Measurements from ENCODE around the gene CDKN2D. TPM values are rescaled to one million over a fixed set of nuclear protein-coding genes. Genes with fewer than 3 reads are reported as not detected.

The CDKN2D gene
- total and polyA plus RNA-seq, 2 of the 8 experiments (the other 6 are each of a cell fraction or from before 2014, with no cell fraction given) = 3.0 to 4.0 TPM

DNA sequence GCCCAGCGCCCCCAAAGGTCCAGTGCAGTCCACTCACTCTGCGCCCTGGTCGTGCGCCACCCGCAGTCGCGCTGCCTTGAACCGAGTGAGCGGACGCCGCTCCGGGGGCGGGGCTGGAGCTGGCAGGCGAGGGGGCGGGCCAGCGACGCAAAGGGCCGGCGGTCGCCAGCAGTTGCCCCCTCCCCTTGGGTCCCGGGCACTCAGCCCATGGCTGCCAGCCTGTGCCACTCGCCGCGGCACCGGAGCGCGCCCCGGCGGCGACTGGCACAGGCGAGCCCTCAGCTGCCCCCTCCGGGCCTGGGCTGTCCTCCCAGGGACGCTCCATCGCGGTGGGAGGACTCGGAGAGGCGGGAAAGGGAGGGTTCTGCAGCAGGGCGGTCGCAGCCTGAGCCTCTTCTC, 51.4 kb downstream of the CDKN2D start, which contains the start of gene S1PR5:
Gene S1PR5, minus strand, starts transcription at position 87 of the 399 bp plus-strand sequence. CDS start 2,436 bp downstream, outside the sequence.
- Histone ChIP-seq H2AFZ (ENCODE audit: low read length) (peak within 1 kb of the TSS; percentile 89), H4K20me1 (replicated peaks in 1 of 2; ENCODE audit: control insufficient read depth in 1 of 2, insufficient read depth in 2 of 2, low read length in 2 of 2) (peaks cover 2 to 6% of the 10 kb centered on the region in 2 experiments), H3K27ac (ENCODE audit: low read depth, low read length) (no peak within 1 kb of the TSS), H3K9me3 (ENCODE audit: insufficient read depth in 2 of 2, low read depth in 1 of 2, low read length in 1 of 2) (no peaks in the 10 kb centered on the region), H2BK12ac (ENCODE audit: low read depth, low read length) (peak within 1 kb of the TSS; percentile 90; the same call in 1 of the 2 replicates), H3K14ac (ENCODE audit: insufficient read length) (no peak within 1 kb of the TSS), H3K23me2 (ENCODE audit: low read depth, low read length) (peaks cover 30% of the 10 kb centered on the region), H3K79me2 (ENCODE audit: control insufficient read depth in 1 of 2, insufficient read depth in 2 of 2, low read length in 2 of 2) (no peaks in the 10 kb centered on the region), H2BK5ac (ENCODE audit: low read depth, low read length) (no peak within 1 kb of the TSS; the same call in 1 of the 2 replicates), H4K91ac (replicated peaks; ENCODE audit: insufficient read length, low read length) (no peak within 1 kb of the TSS), H3K4me2 (ENCODE audit: insufficient read depth in 1 of 2, low read depth in 2 of 2, low read length in 2 of 2) (peak within 1 kb of the TSS; percentile 82 to 94), H3K36me3 (ENCODE audit: control insufficient read depth in 2 of 4, insufficient read depth in 4 of 4, low read length in 3 of 4) (no peaks in the 10 kb centered on the region), H3K4me1 (replicated peaks in 1 of 4; ENCODE audit: control insufficient read depth in 3 of 4, insufficient read depth in 4 of 4, low read length in 3 of 4) (peaks cover 0 to 29% (median 10%) of the 10 kb centered on the region in 4 experiments; a peak in 5 of 7 replicates), H2BK120ac (replicated peaks; ENCODE audit: low read depth, low read length) (no peak within 1 kb of the TSS), H3K18ac (ENCODE audit: extremely low read depth, low read length) (peak within 1 kb of the TSS; percentile 90), H3K9ac (replicated peaks in 1 of 4; ENCODE audit: extremely low read depth in 1 of 4, low read depth in 3 of 4, low read length in 3 of 4) (no peak within 1 kb of the TSS), H2AK5ac (ENCODE audit: low read depth, low read length) (no peak within 1 kb of the TSS), H3K79me1 (ENCODE audit: low read depth, low read length) (no peaks in the 10 kb centered on the region; the same call in 1 of the 2 replicates), H3K56ac (replicated peaks; ENCODE audit: insufficient read length, low read depth, low read length) (no peak within 1 kb of the TSS), H3K23ac (ENCODE audit: insufficient read length) (no peak within 1 kb of the TSS), H3K27me3 (replicated peaks in 1 of 4; ENCODE audit: control insufficient read depth in 3 of 4, extremely low read depth in 1 of 4, insufficient read depth in 3 of 4, low read length in 3 of 4) (peaks cover 43 to 71% (median 67%) of the 10 kb centered on the region in 4 experiments; a peak in 6 of 7 replicates), H2BK20ac (ENCODE audit: low read length) (no peak within 1 kb of the TSS), H3K4ac (replicated peaks; ENCODE audit: insufficient read length, low read depth, low read length) (peak within 1 kb of the TSS; percentile 32), H2BK15ac (ENCODE audit: low read length) (no peak within 1 kb of the TSS), H4K8ac (ENCODE audit: extremely low read depth, insufficient read depth, low read length) (no peak within 1 kb of the TSS), H4K5ac (ENCODE audit: insufficient read length, low read depth, low read length) (no peak within 1 kb of the TSS), H3K4me3 (ENCODE audit: extremely low read depth in 1 of 4, insufficient read depth in 2 of 4, low read depth in 3 of 4, low read length in 4 of 4) (peak within 1 kb of the TSS; percentile 67 to 79 (median 78))
- DNase-seq (ENCODE audit: low read depth in 1 of 2, low spot score in 2 of 2) (no peak), FAIRE-seq (no peak)
- CTCF ChIA-PET (ENCODE audit: partially characterized antibody) = interaction anchor here (0.9 to 5.6 kb wide), 7 partner anchors 10 to 63 kb away, joined by 3 to 46 read pairs (median 4); no protein-coding TSS in a partner anchor
- 4% methylated on average over 21 of the region's 39 CpGs; no CpG with 5 or more reads in 1 of the 2 experiments for WGBS, 2 experiments (ENCODE audit: extremely low coverage in 1 of 2, insufficient coverage in 1 of 2, insufficient read length in 1 of 2, insufficient replicate concordance in 2 of 2, low coverage in 1 of 2, low lambda C conversion rate in 2 of 2, missing lambda C conversion rate in 1 of 2)
- POLR2A ChIA-PET (ENCODE audit: partially characterized antibody) = interaction anchor here (1.0 to 1.9 kb wide), 8 partner anchors 10 to 200 kb away, joined by 3 to 6 read pairs (median 4); partner anchors contain the start of genes DNM2 and KEAP1
- TF ChIP-seq ASH2L (IDR thresholded peaks at IDR 0.05; ENCODE audit: low read length) (peak; percentile 44), EGR1 (IDR thresholded peaks at IDR 0.05; ENCODE audit: borderline replicate concordance, low read depth, low read length) (peak; percentile 14; the same call in 1 of the 2 replicates)

All from H1 (cell line).